ENCODE results near the gene CFAP99. TPM values are rescaled to one million over a fixed set of nuclear protein-coding genes. Genes with fewer than 3 reads are reported as not detected.

Gene CFAP99
- total RNA-seq, 3 donors from 2014 or later = 0.15 to 2.0 TPM; not detected in 1

DNA sequence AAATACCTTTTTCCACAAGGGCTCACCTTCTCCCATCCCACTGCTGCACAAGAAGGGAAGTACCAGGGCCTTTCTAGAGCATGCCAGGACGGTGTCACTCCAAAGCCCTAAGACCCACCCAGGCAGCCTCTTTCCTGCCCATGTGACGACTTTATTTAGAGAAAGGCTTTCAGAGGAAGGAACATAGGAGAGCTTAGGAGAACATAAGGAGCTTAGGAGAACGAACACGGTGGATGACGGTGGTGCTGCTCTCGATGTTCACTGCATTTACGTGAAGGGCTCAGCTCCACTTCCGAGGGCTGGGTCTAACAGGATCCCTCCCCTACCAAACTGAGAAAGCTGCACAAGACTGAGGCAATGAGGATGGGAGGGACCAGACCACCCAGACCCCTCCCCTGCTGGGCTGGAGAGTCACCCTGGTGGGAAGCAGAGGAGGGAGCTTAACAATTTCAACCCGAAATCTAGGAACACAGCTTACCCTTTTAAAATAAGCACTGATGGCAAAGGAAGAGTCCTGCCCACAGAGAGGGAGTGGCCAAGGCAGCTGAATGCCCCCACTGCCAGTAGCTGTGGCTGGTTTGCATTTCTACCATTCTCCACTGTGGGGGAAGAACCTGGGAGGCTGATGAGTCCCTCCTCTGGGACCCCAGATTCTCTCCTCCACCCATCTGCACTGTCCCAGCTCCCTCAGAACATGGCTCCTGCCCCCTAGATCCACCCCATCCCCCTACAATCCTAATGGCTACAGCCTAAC lies 30.1 kb upstream of the CFAP99 start:
- H3K4me3 ChIP-seq = no peak overlapping the region
- H3K27me3 ChIP-seq = no peaks in the 10 kb centered on the region
- H3K4me1 ChIP-seq = no peaks in the 10 kb centered on the region
- no peak for DNase-seq (ENCODE audit: low spot score in 2 of 2)
- H3K36me3 ChIP-seq = no peaks in the 10 kb centered on the region
- intact Hi-C loops (cut with DNase I; ENCODE audit: low total_unique reads) = no loop called here
- H3K9me3 ChIP-seq = no peaks in the 10 kb centered on the region
- H3K27ac ChIP-seq = no peak overlapping the region
- TF ChIP-seq, protein P1, sequence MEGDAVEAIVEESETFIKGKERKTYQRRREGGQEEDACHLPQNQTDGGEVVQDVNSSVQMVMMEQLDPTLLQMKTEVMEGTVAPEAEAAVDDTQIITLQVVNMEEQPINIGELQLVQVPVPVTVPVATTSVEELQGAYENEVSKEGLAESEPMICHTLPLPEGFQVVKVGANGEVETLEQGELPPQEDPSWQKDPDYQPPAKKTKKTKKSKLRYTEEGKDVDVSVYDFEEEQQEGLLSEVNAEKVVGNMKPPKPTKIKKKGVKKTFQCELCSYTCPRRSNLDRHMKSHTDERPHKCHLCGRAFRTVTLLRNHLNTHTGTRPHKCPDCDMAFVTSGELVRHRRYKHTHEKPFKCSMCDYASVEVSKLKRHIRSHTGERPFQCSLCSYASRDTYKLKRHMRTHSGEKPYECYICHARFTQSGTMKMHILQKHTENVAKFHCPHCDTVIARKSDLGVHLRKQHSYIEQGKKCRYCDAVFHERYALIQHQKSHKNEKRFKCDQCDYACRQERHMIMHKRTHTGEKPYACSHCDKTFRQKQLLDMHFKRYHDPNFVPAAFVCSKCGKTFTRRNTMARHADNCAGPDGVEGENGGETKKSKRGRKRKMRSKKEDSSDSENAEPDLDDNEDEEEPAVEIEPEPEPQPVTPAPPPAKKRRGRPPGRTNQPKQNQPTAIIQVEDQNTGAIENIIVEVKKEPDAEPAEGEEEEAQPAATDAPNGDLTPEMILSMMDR (IDR thresholded peaks at IDR 0.05) = no peak
- TF ChIP-seq POLR2A (IDR thresholded peaks at IDR 0.05) (no peak), POLR2AphosphoS5 (IDR thresholded peaks at IDR 0.05) (no peak)

DNA sequence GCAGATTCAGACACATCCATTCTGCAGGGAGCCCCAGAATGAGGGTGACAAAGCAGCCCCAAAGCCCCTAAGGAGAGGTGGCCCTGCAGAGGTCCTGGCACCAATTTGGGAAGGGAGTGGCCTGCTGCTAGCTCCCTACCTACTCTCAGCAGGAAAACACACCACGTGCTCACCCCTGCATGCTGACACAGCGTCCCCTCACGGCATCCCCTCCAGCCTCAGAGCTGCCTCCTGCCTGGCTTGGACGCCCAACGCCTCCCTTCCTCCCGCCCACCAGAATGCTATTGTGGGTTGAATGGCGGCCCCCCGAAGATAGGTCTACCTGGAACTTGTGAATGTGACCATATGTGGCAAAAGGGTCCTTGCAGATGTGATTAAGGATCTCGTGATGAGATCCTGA lies 29.1 kb upstream of the CFAP99 start:
- TF ChIP-seq, protein P1 (IDR thresholded peaks at IDR 0.05) = no peak
- TF ChIP-seq POLR2A (IDR thresholded peaks at IDR 0.05) = no peak
- no peak for TF ChIP-seq POLR2AphosphoS5 (IDR thresholded peaks at IDR 0.05)
- H3K4me3 ChIP-seq = no peak overlapping the region
- no peak overlapping the region for H3K27ac ChIP-seq
- no peaks in the 10 kb centered on the region for H3K27me3 ChIP-seq
- H3K4me1 ChIP-seq = no peaks in the 10 kb centered on the region
- H3K9me3 ChIP-seq = no peaks in the 10 kb centered on the region
- no peaks in the 10 kb centered on the region for H3K36me3 ChIP-seq
- DNase-seq (ENCODE audit: low spot score in 2 of 2) = no peak
- intact Hi-C loops (cut with DNase I; ENCODE audit: low total_unique reads) = no loop called here

DNA sequence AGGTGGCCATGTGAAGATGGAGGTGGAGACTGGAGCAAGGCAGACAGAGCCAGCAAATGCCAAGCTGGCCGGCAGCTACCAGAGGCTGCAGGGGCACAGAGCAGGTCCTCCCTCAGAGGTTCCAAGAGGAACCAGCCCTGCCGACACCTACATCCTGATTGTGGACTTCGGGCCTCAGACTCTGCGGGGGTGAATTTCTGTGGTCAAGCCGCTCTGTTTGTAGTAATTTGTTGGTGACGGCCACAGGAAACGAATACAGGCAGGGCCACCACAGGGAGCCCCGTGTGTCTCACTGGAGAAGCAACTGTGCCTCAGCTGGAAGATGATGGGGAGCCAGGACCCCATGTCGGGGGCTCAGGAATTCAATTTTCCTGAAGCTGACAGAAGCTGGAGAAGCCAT lies 28.6 kb upstream of the CFAP99 start:
- intact Hi-C loops (cut with DNase I; ENCODE audit: low total_unique reads) = no loop called here
- no peak for DNase-seq (ENCODE audit: low spot score in 2 of 2)
- Histone ChIP-seq H3K27ac (no peak overlapping the region), H3K9me3 (no peaks in the 10 kb centered on the region), H3K4me1 (no peaks in the 10 kb centered on the region), H3K27me3 (no peaks in the 10 kb centered on the region), H3K4me3 (no peak overlapping the region), H3K36me3 (no peaks in the 10 kb centered on the region)
- no peak for TF ChIP-seq POLR2A (IDR thresholded peaks at IDR 0.05)
- TF ChIP-seq, protein P1 (IDR thresholded peaks at IDR 0.05) = no peak
- TF ChIP-seq POLR2AphosphoS5 (IDR thresholded peaks at IDR 0.05) = no peak

DNA sequence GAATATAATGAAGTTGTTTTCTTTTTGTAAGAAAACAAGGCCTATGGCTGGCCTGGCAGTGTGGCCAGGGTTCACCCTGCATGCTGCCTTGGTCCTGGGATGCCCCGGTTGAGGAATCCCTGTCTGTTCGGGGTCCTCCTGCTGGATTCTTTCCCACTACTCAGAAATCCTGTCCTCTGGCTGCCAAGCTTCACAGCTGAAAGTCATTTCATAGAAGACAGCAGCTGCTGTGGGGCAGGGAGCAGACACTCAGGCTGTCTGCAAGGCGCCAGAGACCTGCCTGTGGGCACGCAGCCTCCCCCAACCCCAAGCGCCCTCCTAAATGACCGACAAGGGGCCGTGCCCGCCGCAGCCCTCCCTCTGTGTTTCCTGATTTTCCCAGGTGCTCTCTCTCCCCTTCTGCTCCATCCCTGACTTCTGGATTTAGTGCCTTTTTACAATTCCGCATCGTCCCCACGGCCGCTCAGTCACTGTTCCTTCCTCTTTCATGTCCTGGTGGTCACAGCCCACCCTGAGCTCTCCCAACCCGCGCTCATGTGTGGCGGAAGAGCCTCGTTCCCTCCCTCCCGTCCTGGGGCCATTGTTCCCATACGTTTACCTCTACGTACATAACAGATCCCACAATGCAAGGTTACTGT lies 27.9 kb upstream of the CFAP99 start:
- intact Hi-C loops (cut with DNase I; ENCODE audit: low total_unique reads) = no loop called here
- H3K4me1 ChIP-seq = no peaks in the 10 kb centered on the region
- H3K9me3 ChIP-seq = no peaks in the 10 kb centered on the region
- H3K27me3 ChIP-seq = no peaks in the 10 kb centered on the region
- H3K4me3 ChIP-seq = no peak overlapping the region
- no peak overlapping the region for H3K27ac ChIP-seq
- H3K36me3 ChIP-seq = no peaks in the 10 kb centered on the region
- DNase-seq (ENCODE audit: low spot score in 2 of 2) = no peak
- TF ChIP-seq, protein P1 (IDR thresholded peaks at IDR 0.05) = no peak
- TF ChIP-seq POLR2A (IDR thresholded peaks at IDR 0.05) = no peak
- TF ChIP-seq POLR2AphosphoS5 (IDR thresholded peaks at IDR 0.05) = no peak

All from breast epithelium (tissue), 4 donors.